KOPT-K1 (cell line): ENCODE measurements around the gene CDKL4.
A peak's percentile ranks its signal among the peaks of the same experiment; 100 is the strongest.
"Not testable (repeated sequence)": the region's sequence is repeated elsewhere in the genome, so short reads cannot be mapped to it uniquely, and the experiment has no call there.

ENCODE experiments used
- H3K27ac ChIP-seq: fragments of 200-600 bp; sonication (generic); 2 replicates; pipeline ENCODE4 v1.5.1; 2016; ENCODE audit warnings: antibody characterized with exemption, mild to moderate bottlenecking, low read depth, low read length; ENCODE audit not compliant: poor library complexity, severe bottlenecking
- H3K36me3 ChIP-seq: fragments of 200-600 bp; sonication (generic); 2 replicates; pipeline ENCODE4 v1.5.1; 2017; ENCODE audit warnings: antibody characterized with exemption, mild to moderate bottlenecking, low read length, moderate library complexity; ENCODE audit not compliant: insufficient read depth
- H3K9me3 ChIP-seq: fragments of 200-600 bp; sonication (generic); 2 replicates; pipeline ENCODE4 v1.5.1; 2017; ENCODE audit warnings: antibody characterized with exemption, low read length, mild to moderate bottlenecking; ENCODE audit not compliant: insufficient read depth, poor library complexity, severe bottlenecking

Gene CDKL4

DNA sequence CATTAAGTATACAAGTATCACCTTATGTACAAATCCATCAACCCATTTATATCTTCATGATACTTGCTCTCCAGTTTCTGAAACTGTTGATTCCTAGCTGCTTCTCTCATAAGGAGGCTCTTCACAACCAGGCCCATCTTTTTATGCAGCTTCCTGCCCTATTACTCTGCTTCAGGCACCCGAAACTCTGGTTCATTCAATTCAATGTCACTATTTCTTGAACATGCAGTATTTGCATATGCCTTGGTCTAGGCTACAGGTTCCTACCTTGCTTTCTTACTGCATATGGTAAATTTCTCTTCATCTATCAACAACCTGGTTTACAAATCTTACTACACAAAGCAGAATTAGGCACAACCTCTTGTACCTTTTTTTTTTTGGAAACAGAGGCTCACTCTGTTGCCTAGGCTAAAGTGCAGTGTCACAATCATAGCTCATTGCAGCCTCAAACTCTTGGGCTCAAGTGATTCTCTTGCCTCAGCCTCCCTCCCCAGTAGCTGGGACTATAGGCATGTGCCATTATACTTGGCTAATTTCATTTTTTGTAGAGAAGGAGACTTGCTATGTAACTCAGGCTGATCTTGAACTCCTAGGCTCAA lies 2.7 kb upstream of the CDKL4 start:
- peaks cover 11% of the 10 kb centered on the region for H3K9me3 ChIP-seq

DNA sequence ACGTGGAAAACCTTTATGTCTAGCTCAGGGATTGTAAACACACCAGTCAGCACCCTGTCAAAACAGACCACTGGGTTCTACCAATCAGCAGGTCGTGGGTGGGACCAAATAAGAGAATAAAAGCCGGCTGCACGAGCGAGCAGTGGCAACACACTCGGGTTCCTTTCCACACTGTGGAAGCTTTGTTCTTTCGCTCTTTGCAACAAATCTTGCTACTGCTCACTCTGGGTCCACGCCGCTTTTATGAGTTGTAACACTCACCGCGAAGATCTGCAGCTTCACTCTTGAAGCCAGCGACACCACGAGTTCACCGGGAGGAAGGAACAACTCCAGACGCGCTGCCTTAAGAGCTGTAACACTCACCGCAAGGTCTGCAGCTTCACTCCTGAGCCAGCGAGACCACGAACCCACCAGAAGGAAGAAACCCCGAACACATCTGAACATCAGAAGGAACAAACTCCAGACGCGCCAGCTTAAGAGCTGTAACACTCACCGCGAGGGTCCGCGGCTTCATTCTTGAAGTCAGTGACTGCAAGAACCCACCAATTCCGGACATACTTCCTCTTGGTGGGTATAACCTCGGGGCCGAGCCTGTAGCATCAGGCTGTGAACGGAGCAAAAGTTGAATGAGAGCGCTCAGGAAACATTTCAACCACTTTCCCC lies 1.3 kb upstream of the CDKL4 start:
- H3K36me3 ChIP-seq, H3K9me3 ChIP-seq: not testable (repeated sequence)
- H3K27ac ChIP-seq = peak overlapping the region; percentile 41

More for the DNA sequence above, 2.7 kb upstream of the CDKL4 start:
- H3K27ac ChIP-seq = no peak overlapping the region
- peaks cover 21% of the 10 kb centered on the region for H3K36me3 ChIP-seq

DNA sequence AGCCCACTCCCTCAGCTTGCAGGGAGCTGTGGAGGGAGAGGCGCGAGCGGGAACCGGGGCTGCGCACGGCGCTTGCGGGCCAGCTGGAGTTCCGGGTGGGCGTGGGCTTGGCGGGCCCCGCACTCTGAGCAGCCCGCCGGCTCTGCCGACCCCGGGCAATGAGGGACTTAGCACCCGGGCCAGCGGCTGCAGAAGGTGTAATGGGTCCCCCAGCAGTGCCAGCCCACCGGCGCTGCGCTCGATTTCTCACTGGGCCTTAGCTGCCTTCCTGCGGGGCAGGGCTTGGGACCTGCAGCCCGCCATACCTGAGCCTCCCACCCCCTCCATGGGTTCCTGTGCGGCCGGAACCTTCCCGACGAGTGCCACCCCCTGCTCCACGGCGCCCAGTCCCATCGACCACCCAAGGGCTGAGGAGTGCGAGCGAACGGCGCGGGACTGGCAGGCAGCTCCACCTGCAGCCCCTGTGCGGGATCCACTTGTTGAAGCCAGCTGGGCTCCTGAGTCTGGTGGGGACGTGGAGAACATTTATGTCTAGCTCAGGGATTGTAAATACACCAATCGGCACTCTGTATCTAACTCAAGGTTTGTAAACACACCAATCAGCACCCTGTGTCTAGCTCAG lies 582 bp upstream of the CDKL4 start:
- H3K9me3 ChIP-seq, H3K27ac ChIP-seq, H3K36me3 ChIP-seq: not testable (repeated sequence)

DNA sequence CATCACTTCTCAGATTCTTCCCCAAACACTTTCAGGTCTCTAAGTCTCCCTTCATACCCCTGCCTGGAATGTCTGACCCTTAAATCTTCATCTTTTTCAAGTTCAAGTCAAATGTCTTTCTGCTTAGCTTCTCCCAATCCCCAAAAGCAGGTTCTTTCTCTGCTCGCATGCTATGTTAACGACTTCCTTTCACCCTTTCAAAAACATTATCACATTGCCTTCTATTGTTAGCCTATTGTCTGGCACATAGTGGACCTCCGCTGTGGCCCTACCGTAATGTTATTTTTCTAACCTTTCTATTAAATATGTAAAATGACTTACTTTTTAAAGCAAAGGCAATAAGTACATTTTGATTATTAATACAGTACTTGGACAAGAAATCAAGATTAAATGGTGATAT lies 2.2 kb downstream of the CDKL4 start:
- Histone ChIP-seq H3K36me3 (no peaks in the 10 kb centered on the region), H3K27ac (no peak overlapping the region), H3K9me3 (no peaks in the 10 kb centered on the region)

DNA sequence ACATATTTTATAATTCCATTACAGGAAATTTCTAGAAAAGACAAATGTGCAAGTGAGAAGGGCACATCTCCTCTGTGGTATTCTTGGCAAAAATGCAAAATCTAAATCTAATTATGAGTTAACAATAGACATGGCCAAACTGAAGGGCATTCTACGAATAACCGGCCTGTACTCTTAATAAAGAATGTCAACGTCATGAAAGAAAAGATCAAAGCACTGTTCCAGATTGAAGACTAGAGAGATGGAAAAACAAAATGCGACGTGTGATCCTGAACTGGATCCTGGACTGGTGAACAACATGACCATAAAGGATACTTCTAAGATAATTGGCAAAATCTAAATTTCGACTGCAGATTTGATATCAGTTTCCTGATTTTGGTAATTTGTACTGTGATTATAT lies 3.0 kb downstream of the CDKL4 start:
- H3K27ac ChIP-seq = no peak overlapping the region
- no peaks in the 10 kb centered on the region for H3K9me3 ChIP-seq

DNA sequence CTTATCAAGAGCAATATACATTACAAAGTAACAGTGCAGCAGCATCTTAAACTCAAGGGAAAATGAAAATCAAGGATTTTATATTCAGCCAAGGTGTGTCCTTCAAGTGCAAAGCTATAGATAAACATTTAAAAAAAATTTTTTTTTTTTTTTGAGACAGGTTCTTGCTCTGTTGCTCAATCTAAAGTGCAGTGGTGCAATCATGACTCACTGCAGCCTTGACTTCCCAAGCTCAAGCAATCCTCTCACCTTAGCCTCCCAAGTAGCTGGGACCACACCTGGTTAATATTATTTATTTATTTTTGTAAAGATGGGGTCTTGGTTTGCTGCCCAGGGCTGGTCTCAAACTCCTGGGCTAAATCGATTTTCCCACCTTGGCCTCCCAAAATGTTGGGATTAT lies 9.0 kb downstream of the CDKL4 start:
- Histone ChIP-seq H3K27ac (no peak overlapping the region), H3K9me3 (no peaks in the 10 kb centered on the region), H3K36me3 (no peaks in the 10 kb centered on the region)

More for the DNA sequence above, 3.0 kb downstream of the CDKL4 start:
- no peaks in the 10 kb centered on the region for H3K36me3 ChIP-seq

DNA sequence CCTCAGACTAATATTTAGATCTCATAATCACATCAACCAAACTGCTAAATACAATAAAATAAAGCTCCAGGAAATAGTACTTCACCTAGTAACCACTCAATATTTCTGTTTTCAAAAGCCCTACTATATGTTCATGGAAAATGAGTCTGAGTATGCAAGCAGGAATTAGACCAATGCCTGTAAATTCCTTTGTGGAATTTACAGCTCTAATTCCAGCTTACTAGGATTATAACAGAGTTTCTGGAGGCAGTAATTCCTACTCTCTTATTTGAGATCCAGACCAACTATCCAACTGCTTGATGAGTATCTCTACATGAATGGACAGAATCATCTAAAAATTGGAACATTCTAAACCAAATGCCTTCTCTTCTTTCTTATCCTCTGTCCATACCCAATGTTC lies 11.6 kb downstream of the CDKL4 start:
- H3K9me3 ChIP-seq = no peaks in the 10 kb centered on the region

DNA sequence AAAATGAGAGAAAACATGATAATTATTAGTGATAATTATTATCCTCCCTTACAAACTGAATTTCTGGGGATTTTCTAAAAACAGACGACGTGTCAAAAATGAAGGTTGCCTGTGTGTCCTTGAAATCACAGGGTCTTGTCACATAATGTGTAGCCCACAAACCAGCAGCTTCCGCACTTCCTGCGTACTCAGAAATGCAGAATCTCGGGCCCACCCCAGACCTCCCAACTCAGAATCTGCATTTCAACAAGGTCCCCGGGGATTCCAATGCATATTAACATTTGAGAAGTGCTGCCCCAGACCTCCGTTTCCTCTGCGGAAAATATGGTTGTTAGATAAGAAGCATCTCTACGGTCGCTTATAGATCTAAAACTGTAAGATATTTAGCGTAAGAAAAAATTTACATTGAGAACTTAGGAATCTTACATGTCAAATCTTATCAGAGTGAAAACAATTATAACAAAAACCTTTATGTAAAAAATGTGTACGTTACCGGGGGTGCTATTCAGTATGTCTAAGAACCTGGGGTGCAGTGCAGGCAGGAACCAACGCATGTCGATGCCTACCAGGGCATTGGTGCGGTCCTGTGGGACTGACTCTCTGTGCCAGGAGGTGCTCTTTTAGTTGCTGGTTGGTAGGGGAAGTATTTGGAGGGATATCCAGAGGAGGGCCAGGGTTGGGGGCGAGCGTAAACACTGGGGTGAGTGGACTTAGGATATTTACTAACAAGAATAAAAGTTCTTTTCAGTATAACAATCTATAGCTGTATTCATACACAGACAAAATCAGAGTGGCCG lies 15.2 kb downstream of the CDKL4 start:
- H3K27ac ChIP-seq = no peak overlapping the region

More for the DNA sequence above, 11.6 kb downstream of the CDKL4 start:
- Histone ChIP-seq H3K27ac (no peak overlapping the region), H3K36me3 (no peaks in the 10 kb centered on the region)

DNA sequence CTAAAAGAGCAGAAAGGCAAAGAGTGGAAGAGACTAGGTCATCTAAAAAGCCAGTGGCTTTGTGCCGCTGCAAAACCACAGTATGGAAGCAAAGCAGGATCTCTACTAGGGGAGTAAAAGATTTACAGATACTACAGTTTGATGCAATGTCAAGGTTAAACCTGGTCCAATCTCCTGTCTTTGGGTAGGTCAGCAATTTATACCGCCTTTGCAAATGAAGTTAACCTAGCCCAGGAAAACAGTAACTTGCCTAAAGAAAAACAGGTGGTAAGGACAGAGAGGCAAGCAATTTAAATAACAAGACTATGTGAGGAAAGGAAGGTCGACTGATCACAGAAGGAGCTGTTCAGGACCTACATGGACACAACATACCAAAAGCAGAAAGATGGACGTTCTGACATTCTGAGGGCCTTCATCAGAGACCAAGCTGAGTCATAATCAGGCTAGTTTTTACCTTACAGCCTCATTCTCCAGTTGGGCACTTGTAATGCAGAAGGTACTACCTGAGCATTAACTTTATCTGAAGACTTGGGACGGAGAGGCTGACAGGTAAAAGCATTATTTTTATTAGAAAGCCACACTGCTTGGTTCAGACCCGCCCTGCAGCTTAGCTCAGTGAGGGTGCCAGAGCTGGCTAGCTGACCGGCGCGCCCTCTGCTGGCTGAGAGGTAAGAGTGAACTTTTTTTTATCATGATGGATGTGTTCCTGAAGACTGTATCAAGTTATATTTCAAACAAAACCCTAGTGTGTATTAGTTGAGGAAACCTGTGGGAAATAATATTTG lies 15.9 kb downstream of the CDKL4 start:
- Histone ChIP-seq H3K27ac (no peak overlapping the region), H3K36me3 (no peaks in the 10 kb centered on the region), H3K9me3 (no peaks in the 10 kb centered on the region)

More for the DNA sequence above, 15.2 kb downstream of the CDKL4 start:
- Histone ChIP-seq H3K9me3 (no peaks in the 10 kb centered on the region), H3K36me3 (no peaks in the 10 kb centered on the region)

DNA sequence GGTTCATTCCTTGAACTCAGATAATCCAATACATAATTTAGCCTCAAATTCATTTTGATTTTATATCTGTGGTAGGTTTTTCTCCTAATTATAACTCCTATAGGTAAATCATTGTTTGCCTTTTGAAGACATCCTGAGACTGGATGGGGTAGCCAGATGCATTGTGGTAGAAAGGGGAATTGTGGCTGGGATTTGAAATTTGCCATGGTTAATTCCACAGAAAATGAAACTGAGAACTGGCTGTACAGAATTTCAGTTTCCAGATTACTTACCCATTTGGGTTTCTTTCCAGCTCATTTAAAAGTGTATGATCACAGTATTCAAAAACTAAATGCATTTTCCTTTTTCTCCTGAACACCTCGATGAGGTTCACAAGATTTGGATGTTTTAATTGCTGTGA lies 18.2 kb downstream of the CDKL4 start:
- Histone ChIP-seq H3K36me3 (no peaks in the 10 kb centered on the region), H3K9me3 (no peaks in the 10 kb centered on the region)

DNA sequence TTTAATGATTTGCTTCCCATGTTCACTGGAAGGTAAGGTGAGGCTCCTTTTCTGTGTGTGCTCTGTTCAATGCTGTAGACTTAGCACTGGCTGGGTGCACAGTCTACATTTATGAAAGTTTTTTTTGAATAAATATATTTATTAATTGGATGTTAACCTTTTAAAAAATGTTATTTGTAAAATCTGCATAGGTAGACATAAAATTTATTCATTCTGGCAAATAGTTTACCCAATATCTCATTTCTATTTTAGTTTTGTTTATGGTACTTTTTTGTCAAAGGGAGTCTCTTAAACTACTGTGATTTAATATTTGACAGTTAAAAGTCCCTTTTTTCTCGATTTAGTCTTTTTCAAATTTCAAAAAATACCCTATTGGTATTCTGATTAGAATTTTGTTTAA lies 19.9 kb downstream of the CDKL4 start:
- H3K9me3 ChIP-seq = no peaks in the 10 kb centered on the region
- no peak overlapping the region for H3K27ac ChIP-seq
- H3K36me3 ChIP-seq = no peaks in the 10 kb centered on the region

More for the DNA sequence above, 18.2 kb downstream of the CDKL4 start:
- H3K27ac ChIP-seq = no peak overlapping the region

DNA sequence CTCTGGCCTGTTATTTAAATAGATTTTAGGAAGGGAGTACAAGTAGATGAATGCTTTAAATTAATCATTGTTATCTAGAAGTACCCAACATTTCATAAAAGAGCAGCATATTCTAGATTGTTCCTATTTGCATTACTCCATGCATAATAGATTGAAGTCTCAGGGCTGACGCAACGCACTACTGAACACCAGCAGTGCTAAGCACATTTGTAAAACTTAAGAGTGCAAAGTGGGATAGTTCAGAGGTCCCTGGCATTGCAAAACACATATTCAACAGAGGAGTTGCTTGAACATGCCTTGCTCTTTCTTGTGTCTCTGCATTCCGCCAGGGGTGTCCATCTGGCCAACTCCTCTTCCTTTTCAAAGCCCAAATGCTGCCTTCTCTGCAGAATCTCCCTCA lies 22.3 kb downstream of the CDKL4 start:
- Histone ChIP-seq H3K36me3 (no peaks in the 10 kb centered on the region), H3K27ac (no peak overlapping the region), H3K9me3 (no peaks in the 10 kb centered on the region)

DNA sequence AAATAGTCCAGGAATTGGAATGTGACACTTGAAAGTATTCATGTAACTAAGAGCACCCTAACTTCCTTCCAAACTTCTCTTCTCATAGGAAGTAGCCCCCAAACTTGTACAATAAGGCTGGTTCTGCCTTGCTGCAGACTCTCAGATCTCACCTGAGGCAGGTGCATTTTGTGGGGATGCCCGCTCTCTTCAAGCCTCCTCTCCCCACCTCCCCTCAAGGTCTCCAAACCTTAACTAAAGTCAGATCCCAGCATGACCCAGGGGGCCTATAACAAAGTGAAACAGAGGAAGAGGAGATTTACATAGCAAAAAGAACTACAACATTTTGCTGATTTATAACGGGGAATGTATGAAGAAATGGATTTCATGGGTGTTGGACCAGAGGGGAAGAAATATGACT lies 23.6 kb downstream of the CDKL4 start:
- no peaks in the 10 kb centered on the region for H3K9me3 ChIP-seq
- H3K27ac ChIP-seq = no peak overlapping the region
- no peaks in the 10 kb centered on the region for H3K36me3 ChIP-seq

DNA sequence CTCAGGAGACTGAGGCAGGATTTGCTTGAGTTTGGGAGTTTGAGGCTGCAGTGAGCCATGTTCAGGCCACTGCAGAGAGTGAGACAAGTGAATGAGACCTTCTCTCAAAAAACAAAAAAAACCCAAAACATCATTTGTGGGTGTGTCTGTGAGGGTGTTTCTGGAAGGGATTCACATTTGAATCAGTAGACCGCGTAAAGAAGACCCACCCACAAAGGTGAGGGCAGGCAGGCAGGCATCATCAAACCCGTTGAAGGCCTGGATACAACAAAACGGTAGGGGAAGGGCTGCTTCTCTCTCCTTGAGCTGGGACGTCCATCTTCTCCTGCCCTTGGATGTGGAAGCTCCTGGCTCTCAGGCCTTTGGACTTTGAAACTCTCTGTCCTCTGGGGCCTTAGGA lies 25.4 kb downstream of the CDKL4 start:
- Histone ChIP-seq H3K9me3 (no peaks in the 10 kb centered on the region), H3K36me3 (no peaks in the 10 kb centered on the region), H3K27ac (no peak overlapping the region)

DNA sequence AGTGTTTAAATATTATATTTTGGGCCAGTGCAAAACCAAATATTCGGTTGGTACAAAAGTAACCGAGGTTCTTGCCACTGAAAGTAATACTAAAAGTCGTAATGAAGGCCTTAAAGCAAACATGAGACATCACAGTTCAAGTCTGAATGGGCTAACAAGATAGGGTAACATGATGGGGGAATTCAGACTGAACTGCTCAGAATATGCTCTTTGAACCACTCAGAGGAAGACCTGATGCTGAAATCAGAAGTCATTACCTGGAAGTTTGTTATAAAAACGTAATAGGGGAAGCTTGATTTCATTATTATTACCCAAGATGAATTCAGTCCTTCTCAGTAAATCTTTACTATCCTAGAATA lies 26.6 kb downstream of the CDKL4 start:
- H3K27ac ChIP-seq = no peak overlapping the region
- no peaks in the 10 kb centered on the region for H3K36me3 ChIP-seq

More for the DNA sequence above, 26.6 kb downstream of the CDKL4 start:
- H3K9me3 ChIP-seq = no peaks in the 10 kb centered on the region
